HG03139 (cell line): ENCODE data around the gene GMPR2.
"Not testable (repeated sequence)": the region's sequence is repeated elsewhere in the genome, so short reads cannot be mapped to it uniquely, and the experiment has no call there.

ENCODE experiments used
- ATAC-seq: cut with Tn5 transposase; IDR thresholded peaks from one replicate; pipeline ENCODE4 v1.9.1; 2021; ENCODE audit not compliant: unreplicated experiment

GMPR2 gene

GRCh38 chr14:24228902-24229301 lies 3.8 kb upstream of the GMPR2 start:
- no peak for ATAC-seq

GRCh38 chr14:24231263-24232120 lies 1.2 kb upstream of the GMPR2 start:
- no peak for ATAC-seq

- peak; percentile 63 for ATAC-seq
These were observed 546 bp upstream of the GMPR2 start, which contains the start of gene NEDD8 for GRCh38 chr14:24232121-24232644. TSS of gene NEDD8 (minus strand) at chr14:24232367. CDS start at chr14:24232267, 100 bp downstream.

- ATAC-seq = no peak
These were observed 773 bp downstream of the GMPR2 start for GRCh38 chr14:24233538-24233866.

GRCh38 chr14:24234095-24235005 lies 1.6 kb downstream of the GMPR2 start:
- no peak for ATAC-seq

GRCh38 chr14:24235804-24236688 lies 3.3 kb downstream of the GMPR2 start:
- no peak for ATAC-seq

GRCh38 chr14:24236689-24237462 lies 4.1 kb downstream of the GMPR2 start:
- ATAC-seq = no peak

GRCh38 chr14:24237463-24237955 lies 4.8 kb downstream of the GMPR2 start:
- ATAC-seq = no peak

- ATAC-seq = no peak
These were observed 5.4 kb downstream of the GMPR2 start for GRCh38 chr14:24238123-24238522.

- no peak for ATAC-seq
These were observed 5.9 kb downstream of the GMPR2 start for GRCh38 chr14:24238527-24239037.

- no peak for ATAC-seq
These were observed 7.6 kb downstream of the GMPR2 start for GRCh38 chr14:24240110-24240918.

GRCh38 chr14:24241829-24242443 lies 9.2 kb downstream of the GMPR2 start:
- ATAC-seq = peak; percentile 72

- no peak for ATAC-seq
These were observed 10.7 kb downstream of the GMPR2 start for GRCh38 chr14:24243336-24243836.

- ATAC-seq = not testable (repeated sequence)
These were observed 12.6 kb downstream of the GMPR2 start for GRCh38 chr14:24245350-24245749.

- ATAC-seq = no peak
These were observed 14.1 kb downstream of the GMPR2 start for GRCh38 chr14:24246765-24247212.

GRCh38 chr14:24247422-24247821 lies 14.7 kb downstream of the GMPR2 start:
- no peak for ATAC-seq

GRCh38 chr14:24249230-24250021 lies 16.7 kb downstream of the GMPR2 start:
- ATAC-seq = no peak
